ENCODE measurements around the gene C3orf33. TPM values are rescaled to one million over a fixed set of nuclear protein-coding genes. Genes with fewer than 3 reads are reported as not detected.

C3orf33 gene
- total RNA-seq, 1 experiment from 2014 or later, result 2.9 TPM

- no peaks in the 10 kb centered on the region for H3K27me3 ChIP-seq (ENCODE audit: insufficient read depth, low read length)
- no peaks in the 10 kb centered on the region for H3K23me2 ChIP-seq (ENCODE audit: insufficient read length, low read depth, low read length, poor library complexity, severe bottlenecking)
- H3K4ac ChIP-seq (ENCODE audit: low read depth, low read length), result no peak overlapping the region
- no peak for TF ChIP-seq CTCF (conservative IDR thresholded peaks at IDR 0.05)
- no peak overlapping the region for H3K4me2 ChIP-seq (ENCODE audit: insufficient read depth, insufficient read length, low read length)
- no CpG with 5 or more reads among the region's 7 CpGs for WGBS (ENCODE audit: extremely low coverage, insufficient read length, low lambda C conversion rate)
- no peak overlapping the region for H4K91ac ChIP-seq (ENCODE audit: insufficient read length, low read depth, low read length)
- no peak for DNase-seq
- H3K14ac ChIP-seq (ENCODE audit: insufficient read depth, low read length), result no peak overlapping the region
- H2BK15ac ChIP-seq (ENCODE audit: low read depth, low read length), result no peak overlapping the region
- H2BK120ac ChIP-seq (ENCODE audit: low read depth, low read length, poor library complexity, severe bottlenecking), result no peak overlapping the region
- H3K27ac Mint-ChIP-seq, result no peak overlapping the region; a peak in 1 of 7 replicates
- H2BK5ac ChIP-seq (ENCODE audit: insufficient read length, low read length), result no peak overlapping the region
- no peak overlapping the region for H2BK12ac ChIP-seq (ENCODE audit: insufficient read length, low read depth, low read length)
- H3K23ac ChIP-seq (ENCODE audit: insufficient read length, low read depth, low read length), result no peak overlapping the region
- H3K27ac ChIP-seq (ENCODE audit: insufficient read length, low read depth, low read length), result no peak overlapping the region
- H3K79me2 ChIP-seq (ENCODE audit: insufficient read depth, low read length), result no peaks in the 10 kb centered on the region
- no peaks in the 10 kb centered on the region for H3K79me1 ChIP-seq (ENCODE audit: insufficient read depth, low read depth, low read length, poor library complexity, severe bottlenecking)
- no peaks in the 10 kb centered on the region for H4K20me1 ChIP-seq (ENCODE audit: control insufficient read depth, insufficient read depth, insufficient read length)
- H3K9me3 ChIP-seq (ENCODE audit: control insufficient read depth, low read depth, low read length), result no peaks in the 10 kb centered on the region
- H3K56ac ChIP-seq (ENCODE audit: insufficient read length, low read depth, low read length), result no peak overlapping the region
- no peak overlapping the region for H3K18ac ChIP-seq (ENCODE audit: insufficient read length, low read depth, low read length)
- H3K27me3 Mint-ChIP-seq (ENCODE audit: low read depth), result no peaks in the 10 kb centered on the region
- no peak overlapping the region for H3K9ac ChIP-seq (ENCODE audit: extremely low read depth, insufficient read length, low read length)
- H3K4me3 Mint-ChIP-seq, result no peak overlapping the region
- no peak overlapping the region for H3T11ph ChIP-seq (ENCODE audit: low read length)
- H3K4me1 ChIP-seq (ENCODE audit: insufficient read depth, low read length), result no peaks in the 10 kb centered on the region
- H3K9me3 Mint-ChIP-seq, result no peaks in the 10 kb centered on the region
- H4K5ac ChIP-seq (ENCODE audit: insufficient read length, low read depth, low read length), result no peak overlapping the region
- H2AK5ac ChIP-seq (ENCODE audit: insufficient read length, low read length), result no peak overlapping the region
- H3K4me1 Mint-ChIP-seq, result peaks cover 4% of the 10 kb centered on the region in 2 experiments; a peak in 3 of 4 replicates
- H2AFZ ChIP-seq (ENCODE audit: low read length), result no peak overlapping the region
- H3K36me3 Mint-ChIP-seq (ENCODE audit: insufficient read depth in 1 of 3, low read depth in 3 of 3), result peaks cover 0 to 4% (median 0%) of the 10 kb centered on the region in 3 experiments; a peak in 2 of 7 replicates
- no peak overlapping the region for H4K8ac ChIP-seq (replicated peaks; ENCODE audit: insufficient read length, low read depth, low read length)
- H2BK20ac ChIP-seq (ENCODE audit: low read depth, low read length, poor library complexity, severe bottlenecking), result no peak overlapping the region
Measured at GRCh38 chr3:155757577-155757976, 48.5 kb downstream of the C3orf33 start.
